Mesothelial cell of epicardium (in vitro differentiated cells): Measurements from ENCODE around the gene MPPE1. TPM values are rescaled to one million over a fixed set of nuclear protein-coding genes. Genes with fewer than 3 reads are reported as not detected.
A peak's percentile ranks its signal among the peaks of the same experiment; 100 is the strongest.

Source experiments
- DNase-seq, 2 experiments: peaks; one replicate each; pipeline ENCODE4 v3.0.0; 2021; ENCODE audit warnings: low spot score in 2 of 2; ENCODE audit not compliant: unreplicated experiment in 2 of 2
- H3K27ac Mint-ChIP-seq: 2 replicates; pipeline ENCODE4 v1.8.0; 2021; ENCODE audit warnings: mixed read lengths
- H3K27me3 Mint-ChIP-seq: 2 replicates; pipeline ENCODE4 v1.8.0; 2021; ENCODE audit warnings: low read depth, mixed read lengths
- H3K36me3 Mint-ChIP-seq: 2 replicates; pipeline ENCODE4 v1.8.0; 2021; ENCODE audit warnings: mixed read lengths
- H3K4me1 Mint-ChIP-seq: 2 replicates; pipeline ENCODE4 v1.8.0; 2021; ENCODE audit warnings: mixed read lengths
- H3K4me3 Mint-ChIP-seq: 2 replicates; pipeline ENCODE4 v1.8.0; 2021; ENCODE audit warnings: mild to moderate bottlenecking, moderate library complexity, mixed read lengths
- H3K9me3 Mint-ChIP-seq: 2 replicates; pipeline ENCODE4 v1.8.0; 2021; ENCODE audit warnings: mixed read lengths
- CTCF ChIP-seq: fragments of 200-600 bp; sonication (generic); IDR thresholded peaks from one replicate; pipeline ENCODE4 v1.5.0; 2021; ENCODE audit warnings: antibody characterized with exemption; ENCODE audit not compliant: unreplicated experiment
- total RNA-seq: library from RNA; stranded (reverse); gene quantifications from 3 replicates; pipeline ENCODE4 v1.2.1, GENCODE V29; 2021

MPPE1 gene
- total RNA-seq, 1 donor from 2014 or later: 35.6 TPM

- Mint-ChIP-seq H3K4me3 (no peak overlapping the region), H3K9me3 (no peaks in the 10 kb centered on the region), H3K27ac (no peak overlapping the region), H3K4me1 (peaks cover 10% of the 10 kb centered on the region), H3K27me3 (no peaks in the 10 kb centered on the region), H3K36me3 (no peaks in the 10 kb centered on the region)
- DNase-seq: no peak
- no peak for TF ChIP-seq CTCF
Observed at GRCh38 chr18:11865071-11865470, 43.0 kb downstream of the MPPE1 start.

DNA sequence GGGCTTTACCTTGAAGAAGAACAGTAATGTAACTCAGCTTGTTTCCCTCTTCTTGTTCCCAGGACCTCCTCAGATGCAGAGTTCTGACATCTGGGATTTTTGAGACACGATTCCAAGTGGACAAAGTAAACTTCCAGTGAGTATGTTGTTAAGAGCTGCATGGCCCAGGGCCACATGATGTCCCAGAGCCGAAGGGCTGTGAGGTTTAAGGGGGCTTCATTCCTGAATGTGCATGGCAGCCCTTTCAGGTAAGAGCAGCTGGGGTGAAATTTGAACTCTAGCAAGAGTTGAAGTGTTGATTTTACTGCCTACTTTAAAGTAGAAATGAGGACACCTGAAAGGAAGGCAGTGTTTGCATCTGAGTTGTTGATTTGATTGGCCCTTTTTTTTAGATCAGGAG, 43.6 kb downstream of the MPPE1 start:
- no peaks in the 10 kb centered on the region for H3K36me3 Mint-ChIP-seq
- no peak for DNase-seq
- H3K27me3 Mint-ChIP-seq: no peaks in the 10 kb centered on the region
- H3K27ac Mint-ChIP-seq: no peak overlapping the region
- H3K4me1 Mint-ChIP-seq: peaks cover 10% of the 10 kb centered on the region
- no peak for TF ChIP-seq CTCF
- H3K9me3 Mint-ChIP-seq: no peaks in the 10 kb centered on the region
- H3K4me3 Mint-ChIP-seq: no peak overlapping the region

DNA sequence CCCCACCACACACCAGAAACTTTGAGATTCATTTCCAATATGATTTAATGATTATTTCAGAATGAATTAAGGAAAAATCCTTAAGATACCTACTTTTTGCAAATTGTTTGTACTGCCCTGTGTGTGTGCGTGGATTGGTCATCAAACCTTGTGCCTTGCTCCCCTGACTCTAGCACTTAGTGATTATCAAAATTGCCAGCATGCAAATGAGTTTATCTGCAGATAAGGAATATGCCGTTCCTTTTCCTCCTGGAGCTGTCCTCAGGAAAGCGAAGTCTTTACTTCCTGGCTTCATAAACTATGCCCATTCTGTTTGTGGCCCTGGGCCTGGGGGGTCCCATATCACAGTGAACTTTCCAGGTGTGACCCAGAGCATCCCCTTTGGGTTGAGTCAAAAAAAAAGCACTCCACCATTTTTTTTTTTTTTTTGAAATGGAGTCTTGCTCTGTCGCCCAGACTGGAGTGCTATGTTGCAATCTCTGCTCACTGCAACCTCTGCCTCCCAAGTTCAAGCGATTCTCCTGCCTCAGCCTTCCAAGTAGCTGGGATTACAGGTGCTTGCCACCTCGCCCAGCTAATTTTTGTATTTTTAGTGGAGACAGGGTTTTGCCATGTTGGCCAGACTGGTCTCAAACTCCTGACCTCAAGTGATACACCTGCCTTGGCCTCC, 45.5 kb downstream of the MPPE1 start:
- Mint-ChIP-seq H3K4me1 (peaks cover 24% of the 10 kb centered on the region), H3K4me3 (no peak overlapping the region), H3K27ac (peak overlapping the region; percentile 56), H3K27me3 (no peaks in the 10 kb centered on the region), H3K36me3 (no peaks in the 10 kb centered on the region), H3K9me3 (no peaks in the 10 kb centered on the region)
- TF ChIP-seq CTCF: no peak
- no peak for DNase-seq

DNA sequence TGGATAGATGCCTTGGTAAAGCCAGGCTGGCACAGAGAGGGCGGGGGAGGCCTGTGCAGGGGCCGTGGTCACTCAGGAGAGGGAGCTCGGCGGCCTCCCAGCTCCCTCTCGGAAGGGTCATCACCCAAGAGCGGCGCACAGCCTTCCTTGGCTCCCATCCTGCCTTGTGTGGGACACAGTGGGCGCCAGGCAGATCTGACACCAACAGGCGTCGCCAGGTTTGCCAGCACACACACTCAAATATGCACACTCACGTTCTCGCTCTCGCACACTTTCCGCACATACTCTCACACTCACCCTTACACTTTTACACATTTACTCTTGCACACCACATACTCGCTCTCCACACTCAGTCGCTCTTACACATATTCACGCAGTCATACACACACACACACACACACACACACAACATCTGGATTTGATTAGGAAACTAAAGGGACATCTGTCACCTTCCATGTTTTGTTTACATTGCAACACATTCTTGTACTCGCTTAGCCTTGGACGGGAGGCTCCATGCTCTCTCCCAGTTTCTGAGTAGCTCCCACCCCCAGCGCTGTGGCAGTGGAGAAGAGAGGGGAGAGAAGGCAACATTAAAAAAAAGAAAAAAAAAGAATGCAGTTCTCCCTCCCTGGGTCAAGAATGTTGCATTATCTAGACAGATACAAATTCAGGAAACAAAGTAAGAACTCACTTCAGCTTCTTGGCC, 46.4 kb downstream of the MPPE1 start:
- H3K9me3 Mint-ChIP-seq: no peaks in the 10 kb centered on the region
- H3K4me1 Mint-ChIP-seq: peaks cover 32% of the 10 kb centered on the region
- no peak for TF ChIP-seq CTCF
- no peak overlapping the region for H3K4me3 Mint-ChIP-seq
- H3K36me3 Mint-ChIP-seq: no peaks in the 10 kb centered on the region
- DNase-seq: no peak
- peak overlapping the region; percentile 4 for H3K27ac Mint-ChIP-seq
- H3K27me3 Mint-ChIP-seq: no peaks in the 10 kb centered on the region

- H3K4me3 Mint-ChIP-seq: no peak overlapping the region
- no peak for DNase-seq
- peak overlapping the region; percentile 30 for H3K27ac Mint-ChIP-seq
- no peak for TF ChIP-seq CTCF
- no peaks in the 10 kb centered on the region for H3K9me3 Mint-ChIP-seq
- H3K36me3 Mint-ChIP-seq: no peaks in the 10 kb centered on the region
- H3K27me3 Mint-ChIP-seq: no peaks in the 10 kb centered on the region
- peaks cover 32% of the 10 kb centered on the region for H3K4me1 Mint-ChIP-seq
Observed at GRCh38 chr18:11860594-11861450, 47.3 kb downstream of the MPPE1 start.
